ENCODE measurements around the gene NUP93.

Gene NUP93

DNA sequence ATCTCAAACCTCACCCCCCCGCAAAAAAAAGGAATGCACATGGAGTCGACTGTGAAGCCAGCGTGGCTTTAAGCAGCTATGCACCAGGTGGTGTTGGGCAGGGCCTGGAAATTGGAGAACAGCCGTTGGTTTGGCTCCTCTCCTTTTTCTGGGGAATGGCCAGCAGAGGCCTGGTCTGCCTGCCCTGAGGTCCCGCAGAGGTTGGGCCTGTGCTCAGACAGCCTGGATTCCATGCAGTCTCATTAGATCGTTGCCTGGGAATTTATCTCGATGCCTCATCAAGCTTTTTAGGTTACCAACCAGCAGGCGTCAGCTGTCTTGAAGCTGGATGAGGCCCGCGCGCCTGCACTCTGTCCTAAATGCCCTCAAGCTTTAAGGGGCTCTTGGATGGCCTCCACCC, 144.9 kb downstream of the NUP93 start:
- Histone ChIP-seq H2AFZ (ENCODE audit: low read depth, low read length, severe bottlenecking) (no peak overlapping the region), H3K4me3 (ENCODE audit: insufficient read depth, low read length, poor library complexity, severe bottlenecking) (no peak overlapping the region), H3K9me3 (ENCODE audit: insufficient read depth, low read length) (no peaks in the 10 kb centered on the region), H3K79me2 (ENCODE audit: insufficient read depth, low read length) (no peaks in the 10 kb centered on the region), H3K4me2 (ENCODE audit: low read depth, low read length, poor library complexity, severe bottlenecking) (no peak overlapping the region), H3K27me3 (ENCODE audit: low read length) (no peaks in the 10 kb centered on the region), H3K36me3 (ENCODE audit: low read length) (no peaks in the 10 kb centered on the region), H3K27ac (ENCODE audit: low read depth, low read length) (no peak overlapping the region), H3K9ac (ENCODE audit: low read length) (no peak overlapping the region), H3F3A (ENCODE audit: insufficient read depth) (no peaks in the 10 kb centered on the region), H4K20me1 (ENCODE audit: low read depth, low read length) (no peaks in the 10 kb centered on the region), H3K9me2 (replicated peaks; ENCODE audit: insufficient read depth, low read length) (no peaks in the 10 kb centered on the region)
- no peak for TF ChIP-seq EZH2phosphoT487 (conservative IDR thresholded peaks at IDR 0.05; ENCODE audit: low read length)
- TF ChIP-seq, protein P1, sequence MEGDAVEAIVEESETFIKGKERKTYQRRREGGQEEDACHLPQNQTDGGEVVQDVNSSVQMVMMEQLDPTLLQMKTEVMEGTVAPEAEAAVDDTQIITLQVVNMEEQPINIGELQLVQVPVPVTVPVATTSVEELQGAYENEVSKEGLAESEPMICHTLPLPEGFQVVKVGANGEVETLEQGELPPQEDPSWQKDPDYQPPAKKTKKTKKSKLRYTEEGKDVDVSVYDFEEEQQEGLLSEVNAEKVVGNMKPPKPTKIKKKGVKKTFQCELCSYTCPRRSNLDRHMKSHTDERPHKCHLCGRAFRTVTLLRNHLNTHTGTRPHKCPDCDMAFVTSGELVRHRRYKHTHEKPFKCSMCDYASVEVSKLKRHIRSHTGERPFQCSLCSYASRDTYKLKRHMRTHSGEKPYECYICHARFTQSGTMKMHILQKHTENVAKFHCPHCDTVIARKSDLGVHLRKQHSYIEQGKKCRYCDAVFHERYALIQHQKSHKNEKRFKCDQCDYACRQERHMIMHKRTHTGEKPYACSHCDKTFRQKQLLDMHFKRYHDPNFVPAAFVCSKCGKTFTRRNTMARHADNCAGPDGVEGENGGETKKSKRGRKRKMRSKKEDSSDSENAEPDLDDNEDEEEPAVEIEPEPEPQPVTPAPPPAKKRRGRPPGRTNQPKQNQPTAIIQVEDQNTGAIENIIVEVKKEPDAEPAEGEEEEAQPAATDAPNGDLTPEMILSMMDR (IDR thresholded peaks at IDR 0.05; ENCODE audit: insufficient read depth, low read length, poor library complexity, severe bottlenecking), result no peak

DNA sequence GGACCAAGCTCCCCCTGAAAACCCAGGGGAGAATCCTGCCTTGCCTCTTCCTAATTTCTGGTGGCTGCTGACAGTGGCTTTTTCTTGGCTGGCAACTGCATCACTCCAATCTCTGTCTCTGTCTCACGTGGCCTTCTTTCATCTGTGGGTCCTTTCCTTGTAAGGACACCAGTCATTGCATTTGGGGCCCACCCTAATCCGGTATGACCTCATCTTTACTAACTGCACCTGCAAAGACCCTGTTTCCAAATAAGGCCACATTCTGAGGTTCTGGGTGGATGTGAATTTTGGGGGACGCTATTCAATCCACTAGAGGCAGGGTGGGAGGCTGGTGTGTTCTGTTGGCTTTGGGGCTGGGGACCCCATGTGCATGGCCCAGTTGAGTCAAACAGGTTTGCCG, 146.1 kb downstream of the NUP93 start:
- H3K27me3 ChIP-seq (ENCODE audit: low read length), result no peaks in the 10 kb centered on the region
- H3K27ac ChIP-seq (ENCODE audit: low read depth, low read length), result no peak overlapping the region
- no peaks in the 10 kb centered on the region for H4K20me1 ChIP-seq (ENCODE audit: low read depth, low read length)
- TF ChIP-seq EZH2phosphoT487 (conservative IDR thresholded peaks at IDR 0.05; ENCODE audit: low read length), result no peak
- TF ChIP-seq, protein P1 (IDR thresholded peaks at IDR 0.05; ENCODE audit: insufficient read depth, low read length, poor library complexity, severe bottlenecking), result no peak
- no peak overlapping the region for H3K4me3 ChIP-seq (ENCODE audit: insufficient read depth, low read length, poor library complexity, severe bottlenecking)
- H3K9me3 ChIP-seq (ENCODE audit: insufficient read depth, low read length), result no peaks in the 10 kb centered on the region
- no peak overlapping the region for H3K9ac ChIP-seq (ENCODE audit: low read length)
- no peaks in the 10 kb centered on the region for H3K79me2 ChIP-seq (ENCODE audit: insufficient read depth, low read length)
- no peak overlapping the region for H2AFZ ChIP-seq (ENCODE audit: low read depth, low read length, severe bottlenecking)
- no peak overlapping the region for H3K4me2 ChIP-seq (ENCODE audit: low read depth, low read length, poor library complexity, severe bottlenecking)
- H3K9me2 ChIP-seq (replicated peaks; ENCODE audit: insufficient read depth, low read length), result no peaks in the 10 kb centered on the region
- H3K36me3 ChIP-seq (ENCODE audit: low read length), result no peaks in the 10 kb centered on the region
- H3F3A ChIP-seq (ENCODE audit: insufficient read depth), result no peaks in the 10 kb centered on the region

DNA sequence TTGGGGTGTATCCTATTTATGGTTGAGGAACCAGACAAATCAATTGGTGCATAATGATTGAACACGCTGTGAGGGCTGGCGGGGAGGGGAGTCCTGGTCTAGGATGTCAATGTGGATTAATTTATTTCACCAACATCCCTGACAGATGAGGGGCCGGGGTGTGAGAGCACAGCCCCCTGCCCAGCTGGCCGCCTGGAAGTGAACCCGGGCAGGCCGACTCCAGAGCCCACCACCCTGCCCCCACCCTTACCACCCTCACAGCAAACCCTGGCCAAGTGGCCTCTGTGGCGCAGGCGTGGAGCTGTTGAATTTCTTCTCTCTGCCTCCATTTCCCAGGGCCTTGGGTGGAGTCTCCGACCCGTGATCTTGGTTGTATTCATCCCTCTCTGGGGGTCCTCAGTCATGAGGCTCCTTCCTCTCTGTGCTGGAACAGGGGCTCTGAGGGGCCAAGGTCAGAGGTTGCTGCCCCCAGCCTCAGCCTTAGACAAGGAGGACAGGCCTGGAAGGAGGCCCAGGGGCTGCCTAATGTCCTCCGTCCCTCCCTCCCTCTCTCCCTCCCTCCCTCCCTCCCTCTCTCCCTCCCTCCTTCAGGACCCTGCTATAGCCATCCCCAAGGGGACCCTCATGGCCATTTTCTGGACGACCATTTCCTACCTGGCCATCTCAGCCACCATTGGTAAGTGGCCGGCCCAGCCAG, 147.7 kb downstream of the NUP93 start:
- no peak overlapping the region for H2AFZ ChIP-seq (ENCODE audit: low read depth, low read length, severe bottlenecking)
- H3K9me2 ChIP-seq (replicated peaks; ENCODE audit: insufficient read depth, low read length), result no peaks in the 10 kb centered on the region
- H3K9ac ChIP-seq (ENCODE audit: low read length), result no peak overlapping the region
- no peaks in the 10 kb centered on the region for H3K9me3 ChIP-seq (ENCODE audit: insufficient read depth, low read length)
- no peak overlapping the region for H3K4me2 ChIP-seq (ENCODE audit: low read depth, low read length, poor library complexity, severe bottlenecking)
- H3K27me3 ChIP-seq (ENCODE audit: low read length), result no peaks in the 10 kb centered on the region
- H3K79me2 ChIP-seq (ENCODE audit: insufficient read depth, low read length), result no peaks in the 10 kb centered on the region
- TF ChIP-seq EZH2phosphoT487 (conservative IDR thresholded peaks at IDR 0.05; ENCODE audit: low read length), result no peak
- TF ChIP-seq, protein P1 (IDR thresholded peaks at IDR 0.05; ENCODE audit: insufficient read depth, low read length, poor library complexity, severe bottlenecking), result no peak
- no peak overlapping the region for H3K4me3 ChIP-seq (ENCODE audit: insufficient read depth, low read length, poor library complexity, severe bottlenecking)
- H3K27ac ChIP-seq (ENCODE audit: low read depth, low read length), result no peak overlapping the region
- H3F3A ChIP-seq (ENCODE audit: insufficient read depth), result no peaks in the 10 kb centered on the region
- H3K36me3 ChIP-seq (ENCODE audit: low read length), result no peaks in the 10 kb centered on the region
- H4K20me1 ChIP-seq (ENCODE audit: low read depth, low read length), result no peaks in the 10 kb centered on the region

Data from SU-DHL-6 (cell line).